Gastroesophageal sphincter (tissue), 4 donors: ENCODE data around the gene KRT15. TPM values are rescaled to one million over a fixed set of nuclear protein-coding genes. Genes with fewer than 3 reads are reported as not detected.

Experiments
- ATAC-seq: fragments of 150-250 bp; one replicate; pipeline ENCODE4 v1.9.1; 2016; ENCODE audit warnings: mild to moderate bottlenecking, moderate library complexity
- H3K27ac ChIP-seq, 4 donors: fragments of 200-600 bp; sonication (generic) in 3 of 4; 1 replicate in 3 of 4; 2 replicates in 1 of 4; pipeline ENCODE4 v1.5.1; 2016 to 2019
- H3K27me3 ChIP-seq: fragments of 200-600 bp; sonication (generic); one replicate; pipeline ENCODE4 v1.5.1; 2019
- H3K36me3 ChIP-seq, 2 donors: fragments of 200-600 bp; sonication (generic); one replicate each; pipeline ENCODE4 v1.5.1; 2019; ENCODE audit warnings: control low read depth in 1 of 2
- H3K4me1 ChIP-seq, 3 donors: fragments of 200-600 bp; sonication (generic); 1 replicate in 2 of 3; 2 replicates in 1 of 3; pipeline ENCODE4 v1.5.1; 2016 to 2019; ENCODE audit warnings: control low read depth in 2 of 3
- H3K4me3 ChIP-seq, 2 donors: fragments of 200-600 bp; sonication (generic); one replicate each; pipeline ENCODE4 v1.5.1; 2019; ENCODE audit warnings: mild to moderate bottlenecking in 1 of 2, moderate library complexity in 1 of 2
- H3K9me3 ChIP-seq, 3 donors: fragments of 200-600 bp; sonication (generic); one replicate each; pipeline ENCODE4 v1.5.1; 2017 to 2019; ENCODE audit warnings: control low read depth in 2 of 3
- EP300 ChIP-seq: sonication (generic); formaldehyde crosslinking; IDR thresholded peaks from one replicate; pipeline ENCODE4 v1.6.1; 2017; ENCODE audit warnings: antibody characterized with exemption, mild to moderate bottlenecking
- POLR2A ChIP-seq, 2 donors: fragments of 450-650 bp; IDR thresholded peaks; one replicate each; pipeline ENCODE4 v1.6.1; 2017; ENCODE audit warnings: antibody characterized with exemption in 2 of 2, mild to moderate bottlenecking in 2 of 2, moderate library complexity in 1 of 2
- POLR2AphosphoS5 ChIP-seq: sonication (generic); formaldehyde crosslinking; IDR thresholded peaks from one replicate; pipeline ENCODE4 v1.6.1; 2017; ENCODE audit warnings: antibody characterized with exemption
- WGBS, 2 donors: methylation state at CpG; one replicate each; pipeline ENCODE4 v1.1.5; 2018; ENCODE audit warnings: low coverage in 1 of 2; 5-methylcytosine and 5-hydroxymethylcytosine counted together
- total RNA-seq, 4 donors: library from RNA; depleted of rRNA; stranded (reverse); fragments of >200 nt; gene quantifications; one replicate each; pipeline ENCODE4 v1.1.0, GENCODE V29; 2016
- TF ChIP-seq, protein P1 (sequence below), 4 experiments: fragments of 200-600 bp in 2 of 4; fragments of 450-650 bp in 2 of 4; sonication (generic) in 1 of 4; IDR thresholded peaks; one replicate each; pipeline ENCODE4 v1.5.1; 2017 to 2019; ENCODE audit warnings: antibody characterized with exemption in 4 of 4, mild to moderate bottlenecking in 2 of 4, moderate library complexity in 2 of 4

The KRT15 gene
- total RNA-seq, 4 donors from 2014 or later: 1.2 to 129 (median 4.2) TPM

DNA sequence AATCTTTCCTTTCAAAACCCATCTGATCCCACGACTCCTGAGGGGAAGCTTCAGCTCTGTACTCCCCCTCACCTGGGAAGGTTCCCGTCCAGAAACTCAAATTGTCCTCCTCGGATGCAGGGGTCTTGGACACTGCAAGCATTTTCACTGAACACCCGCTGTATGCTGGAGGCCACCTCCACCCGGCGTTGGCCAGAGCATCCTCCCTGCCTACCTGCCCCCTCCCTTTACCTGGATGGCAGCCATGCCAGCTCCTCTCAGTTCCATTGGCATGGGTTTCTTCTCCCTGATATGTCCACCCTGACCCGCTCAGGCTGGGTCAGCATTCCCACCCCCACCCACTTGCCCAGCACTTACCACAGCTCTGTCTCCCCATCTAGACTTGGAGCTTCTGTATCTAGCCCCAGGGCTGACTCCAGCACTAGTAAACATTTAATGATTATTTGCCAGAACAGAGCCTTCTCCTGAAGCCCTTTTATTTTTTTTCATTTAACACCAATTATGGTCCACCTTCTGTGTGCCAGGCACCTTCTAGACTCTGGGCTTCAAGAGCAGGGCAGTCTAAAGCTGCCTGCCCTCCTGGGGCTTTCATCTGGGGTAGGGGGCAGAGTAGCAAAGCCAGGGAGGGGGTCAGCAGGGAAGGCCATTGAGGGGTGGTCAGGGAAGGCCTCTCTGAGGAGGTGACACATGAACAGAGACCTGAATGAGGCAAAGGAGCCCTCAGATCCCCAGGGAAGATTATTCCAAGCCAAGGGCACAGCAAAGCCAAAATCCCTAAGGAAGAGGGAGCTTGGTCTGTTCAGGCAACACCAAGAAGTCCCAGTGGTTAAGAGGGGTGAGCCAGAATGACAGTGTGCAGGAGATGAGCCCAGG lies 18.3 kb upstream of the KRT15 start:
- Histone ChIP-seq H3K4me3 (no peak overlapping the region), H3K4me1 (no peaks in the 10 kb centered on the region), H3K36me3 (no peaks in the 10 kb centered on the region), H3K9me3 (no peaks in the 10 kb centered on the region), H3K27me3 (peaks cover 34% of the 10 kb centered on the region), H3K27ac (no peak overlapping the region)
- no peak for ATAC-seq
- TF ChIP-seq POLR2A (IDR thresholded peaks at IDR 0.05): no peak
- no peak for TF ChIP-seq POLR2AphosphoS5
- TF ChIP-seq, protein P1, sequence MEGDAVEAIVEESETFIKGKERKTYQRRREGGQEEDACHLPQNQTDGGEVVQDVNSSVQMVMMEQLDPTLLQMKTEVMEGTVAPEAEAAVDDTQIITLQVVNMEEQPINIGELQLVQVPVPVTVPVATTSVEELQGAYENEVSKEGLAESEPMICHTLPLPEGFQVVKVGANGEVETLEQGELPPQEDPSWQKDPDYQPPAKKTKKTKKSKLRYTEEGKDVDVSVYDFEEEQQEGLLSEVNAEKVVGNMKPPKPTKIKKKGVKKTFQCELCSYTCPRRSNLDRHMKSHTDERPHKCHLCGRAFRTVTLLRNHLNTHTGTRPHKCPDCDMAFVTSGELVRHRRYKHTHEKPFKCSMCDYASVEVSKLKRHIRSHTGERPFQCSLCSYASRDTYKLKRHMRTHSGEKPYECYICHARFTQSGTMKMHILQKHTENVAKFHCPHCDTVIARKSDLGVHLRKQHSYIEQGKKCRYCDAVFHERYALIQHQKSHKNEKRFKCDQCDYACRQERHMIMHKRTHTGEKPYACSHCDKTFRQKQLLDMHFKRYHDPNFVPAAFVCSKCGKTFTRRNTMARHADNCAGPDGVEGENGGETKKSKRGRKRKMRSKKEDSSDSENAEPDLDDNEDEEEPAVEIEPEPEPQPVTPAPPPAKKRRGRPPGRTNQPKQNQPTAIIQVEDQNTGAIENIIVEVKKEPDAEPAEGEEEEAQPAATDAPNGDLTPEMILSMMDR (IDR thresholded peaks at IDR 0.05): no peak
- no peak for TF ChIP-seq EP300
- WGBS, 2 donors: 83 to 100% methylated on average over 3 to 6 of the region's 7 CpGs

DNA sequence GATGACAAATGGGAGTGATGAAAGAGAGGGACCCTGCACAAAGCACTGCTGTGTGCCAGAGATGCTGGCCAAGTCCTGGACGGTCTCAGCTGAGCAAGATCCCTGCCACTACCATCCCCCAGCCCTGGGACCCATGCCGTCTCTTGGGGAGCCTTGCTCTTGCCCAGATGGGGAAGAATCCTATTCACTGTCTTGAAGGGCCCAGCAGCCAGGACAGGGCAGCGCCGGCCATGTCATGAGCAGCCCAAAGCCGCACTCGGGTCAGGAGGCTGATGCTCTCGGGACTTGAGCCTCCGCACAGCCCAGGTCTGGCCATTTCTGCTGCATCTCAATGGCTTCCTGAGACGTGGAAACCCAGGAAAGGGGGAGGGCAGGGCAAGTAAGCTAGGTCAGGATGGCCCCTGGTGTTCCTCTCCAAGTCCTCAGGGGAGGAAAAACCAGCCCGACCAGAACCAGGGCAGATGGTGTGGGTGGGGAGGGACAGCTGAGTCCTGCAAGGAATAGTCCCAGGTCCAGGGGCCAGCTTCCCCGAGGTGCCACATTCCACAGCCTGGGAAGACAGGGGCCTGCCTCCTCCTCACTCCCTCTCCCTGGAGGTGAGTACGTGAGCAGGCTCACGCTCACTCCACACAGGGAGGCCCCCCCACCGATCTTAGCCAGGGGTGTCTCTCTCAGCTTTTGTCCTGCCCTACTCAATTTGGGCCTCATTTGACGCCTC lies 17.2 kb upstream of the KRT15 start:
- H3K27me3 ChIP-seq: peaks cover 43% of the 10 kb centered on the region
- ATAC-seq: no peak
- H3K36me3 ChIP-seq: no peaks in the 10 kb centered on the region
- TF ChIP-seq EP300: no peak
- TF ChIP-seq POLR2A (IDR thresholded peaks at IDR 0.05): no peak
- TF ChIP-seq, protein P1 (IDR thresholded peaks at IDR 0.05): no peak
- no peak for TF ChIP-seq POLR2AphosphoS5
- WGBS, 2 donors: 67% methylated on average over 2 of the region's 15 CpGs; no CpG with 5 or more reads in 1 of the 2 donors
- no peaks in the 10 kb centered on the region for H3K9me3 ChIP-seq
- H3K27ac ChIP-seq: no peak overlapping the region
- no peaks in the 10 kb centered on the region for H3K4me1 ChIP-seq
- H3K4me3 ChIP-seq: no peak overlapping the region

DNA sequence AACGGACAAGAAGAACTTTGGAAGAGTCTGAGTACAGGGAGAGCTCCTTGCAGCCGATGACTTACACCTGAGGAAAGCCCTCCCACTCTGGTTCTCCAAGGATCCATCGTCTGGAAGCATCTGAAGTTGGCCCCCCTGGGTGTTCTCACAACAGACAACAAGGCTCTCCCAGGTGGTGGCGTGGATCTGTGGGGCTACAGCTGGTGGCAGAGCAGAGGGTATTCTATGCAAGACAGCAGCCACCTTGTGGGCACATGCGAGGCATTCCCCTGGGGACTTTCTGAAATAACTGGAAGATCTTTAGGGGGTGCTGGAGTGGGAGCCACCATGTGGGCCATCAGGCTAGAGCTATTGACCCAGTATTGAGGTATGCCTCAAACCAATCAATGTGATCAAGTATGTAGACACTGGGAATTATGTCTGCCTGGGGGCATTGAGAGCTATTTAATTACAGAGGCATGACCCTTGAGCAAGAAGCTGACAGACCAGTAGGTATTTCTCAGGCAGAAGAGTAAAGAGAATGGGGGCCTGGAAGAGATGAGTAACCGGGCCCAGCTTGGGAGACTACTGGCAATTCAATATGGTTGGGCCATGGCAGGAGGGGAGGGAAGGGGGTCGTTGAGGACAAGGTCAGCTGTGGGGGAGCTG lies 16.3 kb upstream of the KRT15 start:
- H3K27me3 ChIP-seq: peaks cover 52% of the 10 kb centered on the region
- WGBS, 2 donors: 50 to 72% methylated on average over 2 to 5 of the region's 7 CpGs
- H3K9me3 ChIP-seq: no peaks in the 10 kb centered on the region
- no peak overlapping the region for H3K4me3 ChIP-seq
- no peak for TF ChIP-seq POLR2A (IDR thresholded peaks at IDR 0.05)
- no peak for TF ChIP-seq EP300
- no peak for TF ChIP-seq POLR2AphosphoS5
- TF ChIP-seq, protein P1 (IDR thresholded peaks at IDR 0.05): no peak
- H3K36me3 ChIP-seq: no peaks in the 10 kb centered on the region
- H3K4me1 ChIP-seq: no peaks in the 10 kb centered on the region
- no peak for ATAC-seq
- no peak overlapping the region for H3K27ac ChIP-seq

DNA sequence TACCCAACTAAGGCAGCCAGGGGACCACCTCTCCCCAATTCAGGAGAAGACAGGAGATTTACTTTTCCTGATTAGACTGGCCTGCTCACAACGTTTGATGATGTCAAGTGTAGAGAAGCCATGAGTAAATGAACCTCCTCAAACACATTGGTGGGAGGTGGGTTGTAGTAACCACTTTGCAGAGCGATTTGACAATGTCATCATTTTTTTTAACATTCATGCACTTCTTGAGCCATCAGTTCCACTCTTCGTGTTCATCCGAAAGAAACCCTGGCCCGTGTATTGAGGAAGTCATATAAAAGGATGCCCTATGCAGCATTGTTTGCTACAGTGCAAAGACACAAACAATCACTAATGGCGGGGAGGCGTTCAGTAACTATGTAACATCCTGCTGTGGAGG lies 14.9 kb upstream of the KRT15 start:
- Histone ChIP-seq H3K27ac (no peak overlapping the region), H3K9me3 (no peaks in the 10 kb centered on the region), H3K4me1 (no peaks in the 10 kb centered on the region), H3K27me3 (peaks cover 66% of the 10 kb centered on the region), H3K36me3 (no peaks in the 10 kb centered on the region), H3K4me3 (no peak overlapping the region)
- WGBS, 2 donors: 84 to 88% methylated on average over 7 of the region's 7 CpGs
- ATAC-seq: no peak
- TF ChIP-seq EP300 (no peak), POLR2A (IDR thresholded peaks at IDR 0.05) (no peak), POLR2AphosphoS5 (no peak)
- TF ChIP-seq, protein P1 (IDR thresholded peaks at IDR 0.05): no peak
